Neural cell (in vitro differentiated cells): Measurements from ENCODE around the gene GPR65.

Experiments
- CTCF ChIP-seq: fragments of 450-650 bp; IDR thresholded peaks from 2 replicates; pipeline ENCODE4 v1.5.1; 2014; ENCODE audit warnings: antibody characterized with exemption, mild to moderate bottlenecking, moderate library complexity; ENCODE audit not compliant: poor library complexity, severe bottlenecking
- EP300 ChIP-seq: fragments of 450-650 bp; conservative IDR thresholded peaks from 2 replicates; pipeline ENCODE4 v1.6.1; 2014; ENCODE audit warnings: antibody characterized with exemption, mild to moderate bottlenecking, moderate library complexity; ENCODE audit not compliant: poor library complexity, severe bottlenecking
- POLR2AphosphoS5 ChIP-seq: IDR thresholded peaks from 2 replicates; pipeline ENCODE4 v1.6.1; 2012

GRCh38 chr14:87975636-87976035 lies 29.3 kb upstream of the GPR65 start:
- TF ChIP-seq CTCF = no peak
- no peak for TF ChIP-seq EP300
- TF ChIP-seq POLR2AphosphoS5 = no peak
